HuH-7 (cell line): ENCODE measurements around the gene TTF2.
"Not testable (repeated sequence)": the region's sequence is repeated elsewhere in the genome, so short reads cannot be mapped to it uniquely, and the experiment has no call there.

Source experiments
- DNase-seq: peaks from one replicate; pipeline ENCODE4 v3.0.0; 2011; ENCODE audit warnings: low spot score

The TTF2 gene

DNA sequence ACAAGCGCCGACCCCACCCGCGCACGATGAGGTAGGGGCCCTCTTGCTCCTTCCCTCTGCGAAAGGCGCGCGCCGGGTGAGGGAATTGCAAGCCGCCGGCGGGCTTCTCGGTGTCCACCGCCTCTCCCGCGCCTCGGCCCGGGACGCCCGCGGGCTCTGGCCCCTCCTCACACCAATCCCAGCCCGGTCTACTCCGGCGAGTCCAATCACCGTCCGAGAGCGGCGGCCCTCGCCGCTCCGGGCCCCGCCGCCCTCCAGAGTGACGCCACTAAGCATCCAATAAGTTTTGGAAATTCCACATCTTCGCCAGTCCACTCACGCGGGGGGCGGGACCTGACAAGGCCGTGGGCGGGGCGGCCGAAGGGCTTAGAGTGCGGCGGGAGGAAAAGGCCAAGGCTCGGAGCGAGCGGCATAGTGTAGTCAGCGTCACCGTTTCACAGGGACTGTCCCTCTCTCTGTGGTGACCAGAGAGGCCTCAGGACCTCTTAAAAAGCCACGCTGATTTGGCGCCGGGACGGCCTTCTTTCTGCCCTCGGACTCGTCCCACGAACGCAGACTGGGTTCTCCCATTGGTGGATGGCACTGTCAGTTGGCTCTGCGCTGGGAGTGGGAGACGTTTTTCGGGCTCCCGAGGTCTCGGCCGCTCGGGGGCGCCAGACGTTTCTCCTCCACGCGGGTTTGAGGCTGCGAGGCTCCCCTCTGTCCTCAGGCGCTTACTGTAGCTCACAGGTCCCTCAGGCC lies 61.6 kb downstream of the TTF2 start, which contains the start of gene TRIM45:
TSS of gene TRIM45 (minus strand) at position 161 of the 741 bp plus-strand sequence. CDS start 548 bp downstream, outside the sequence.
- peak; percentile 91 for DNase-seq

DNA sequence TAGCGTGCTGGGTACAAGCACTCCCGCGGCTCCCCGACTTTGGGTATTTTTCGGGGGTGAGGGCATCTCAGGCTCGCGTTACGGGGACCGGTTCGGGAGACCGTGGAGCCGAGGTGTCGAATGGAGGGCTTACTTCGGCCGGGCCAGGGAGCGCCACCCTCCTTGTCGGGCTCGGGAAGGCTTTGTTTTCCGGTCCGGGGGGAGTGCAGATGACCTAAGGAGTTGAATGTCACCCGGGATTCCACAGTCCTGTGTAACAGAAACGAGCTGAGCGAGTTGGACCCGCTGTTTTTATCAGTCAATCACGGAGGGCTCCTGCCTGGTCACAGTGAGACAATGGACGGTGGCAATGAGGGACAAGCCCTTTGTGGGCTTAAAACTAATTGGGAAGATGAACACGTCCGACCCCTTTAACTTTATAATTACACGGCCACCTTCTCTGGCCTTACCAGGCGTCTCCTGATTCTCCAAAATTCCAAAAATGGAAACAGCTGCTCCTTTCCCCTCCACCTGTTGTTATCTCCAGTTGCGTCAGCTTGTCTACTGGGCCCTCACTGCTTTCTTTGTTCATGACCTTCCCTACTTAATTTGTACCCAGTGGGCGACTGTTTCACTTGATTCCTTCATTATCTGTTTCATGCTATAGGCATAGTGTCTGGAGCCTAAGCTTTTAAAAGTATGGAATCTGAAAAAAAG lies 62.4 kb downstream of the TTF2 start:
- DNase-seq: no peak

DNA sequence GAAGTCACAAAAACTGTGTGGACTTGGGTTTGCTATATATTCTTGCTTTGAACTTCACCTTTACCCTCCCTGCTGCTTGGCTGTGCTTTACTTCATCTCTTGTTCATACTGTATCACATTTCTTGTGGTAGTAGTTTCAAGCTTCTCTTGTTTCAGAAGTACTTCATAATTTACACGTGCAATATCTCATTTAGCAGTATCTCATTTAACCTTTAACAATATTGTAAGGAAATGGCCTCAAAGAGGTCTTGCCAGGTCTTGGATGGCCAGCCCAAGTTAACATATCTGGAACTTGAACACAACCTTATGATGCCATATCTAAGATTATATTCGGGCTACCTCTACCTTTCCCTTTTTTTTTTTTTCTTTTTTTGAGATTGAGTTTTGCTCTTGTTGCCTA lies 63.1 kb downstream of the TTF2 start:
- no peak for DNase-seq

DNA sequence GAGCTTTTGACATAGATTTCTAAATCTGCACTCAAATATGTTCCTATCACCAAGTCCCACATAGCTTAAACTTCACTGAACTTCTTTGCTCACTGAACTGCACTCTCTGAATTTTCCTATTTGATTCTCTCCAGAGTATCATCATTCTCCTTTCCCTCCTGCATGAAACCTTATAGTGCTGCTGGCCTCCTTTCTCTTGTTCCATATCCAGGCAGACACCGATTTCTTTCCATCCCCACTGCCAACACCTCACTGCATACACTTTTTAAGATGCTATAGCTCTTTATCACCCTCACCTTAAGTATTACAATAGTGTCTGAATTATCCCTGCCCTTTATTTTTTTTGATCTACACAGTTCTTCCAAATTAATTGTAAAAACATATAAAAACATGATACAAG lies 64.5 kb downstream of the TTF2 start:
- no peak for DNase-seq

DNA sequence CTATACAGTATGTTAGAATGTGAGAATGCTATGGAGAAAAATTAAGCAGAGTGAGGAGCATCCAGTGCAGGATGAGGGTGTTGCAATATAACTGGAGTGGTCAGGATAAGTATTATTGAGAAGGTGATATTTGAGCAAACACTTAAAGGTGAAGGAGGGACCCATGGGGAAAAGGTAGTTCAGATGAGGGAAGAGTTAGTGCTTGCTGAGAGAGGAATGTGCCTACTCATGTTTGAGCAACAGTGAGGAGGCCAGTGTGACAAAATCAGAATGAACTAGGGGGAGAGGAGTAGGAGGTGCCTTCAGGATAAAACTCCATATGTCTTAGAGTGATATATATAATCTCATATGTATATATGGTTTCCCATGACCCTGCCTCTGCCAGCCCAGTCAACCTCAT lies 67.7 kb downstream of the TTF2 start:
- no peak for DNase-seq

DNA sequence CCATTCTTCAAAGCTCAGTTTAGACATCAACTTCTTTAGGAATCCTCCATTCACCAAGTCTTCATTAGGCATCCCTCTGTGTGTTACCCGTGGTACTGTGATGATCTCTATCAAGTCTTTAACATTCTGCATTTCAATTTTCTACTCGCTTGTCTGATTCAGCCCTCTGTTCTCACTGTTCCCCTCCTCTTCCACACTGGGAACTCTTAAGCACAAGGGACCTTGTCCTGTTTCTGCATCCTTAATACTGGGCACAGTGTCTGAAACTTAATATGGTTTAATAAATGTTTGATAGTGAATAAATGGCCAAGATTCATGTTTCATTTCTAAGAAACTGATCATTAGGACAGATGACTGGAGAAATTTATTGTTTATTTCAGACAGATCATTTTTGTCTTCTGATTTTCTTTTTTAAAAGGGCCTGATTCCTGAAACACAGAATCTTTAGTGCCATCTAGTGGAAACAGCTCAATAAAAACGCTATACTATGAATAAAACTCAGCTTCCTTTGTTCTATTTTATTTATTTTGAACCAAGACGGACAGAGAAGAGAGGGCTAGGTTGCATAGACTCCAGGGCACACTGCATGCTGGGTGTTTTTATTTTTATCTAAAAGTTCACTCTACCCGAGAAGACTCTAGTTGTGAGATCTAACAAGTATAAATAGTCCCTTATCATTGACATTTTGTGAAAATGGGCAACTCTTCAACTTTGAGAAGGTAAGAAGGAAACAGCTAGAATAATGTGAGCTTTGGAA lies 68.4 kb downstream of the TTF2 start:
- no peak for DNase-seq

DNA sequence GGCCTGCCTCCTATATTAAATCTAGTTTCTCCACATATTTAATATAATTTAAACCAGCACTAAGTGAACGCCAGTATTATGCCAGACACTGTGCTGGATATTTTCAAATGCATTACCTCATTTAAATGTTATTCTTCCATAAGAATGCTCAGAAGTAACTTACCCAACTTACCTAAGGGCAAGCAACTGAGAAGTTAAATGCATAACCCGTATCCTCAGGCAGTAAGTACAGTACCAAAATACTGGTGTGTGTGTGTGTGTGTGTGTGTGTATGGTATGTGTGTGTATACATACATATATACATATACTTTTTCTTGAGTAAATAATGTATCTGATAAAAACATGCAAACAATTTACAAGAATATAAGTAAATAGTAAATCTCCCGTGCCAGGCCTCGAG lies 70.4 kb downstream of the TTF2 start:
- no peak for DNase-seq

DNA sequence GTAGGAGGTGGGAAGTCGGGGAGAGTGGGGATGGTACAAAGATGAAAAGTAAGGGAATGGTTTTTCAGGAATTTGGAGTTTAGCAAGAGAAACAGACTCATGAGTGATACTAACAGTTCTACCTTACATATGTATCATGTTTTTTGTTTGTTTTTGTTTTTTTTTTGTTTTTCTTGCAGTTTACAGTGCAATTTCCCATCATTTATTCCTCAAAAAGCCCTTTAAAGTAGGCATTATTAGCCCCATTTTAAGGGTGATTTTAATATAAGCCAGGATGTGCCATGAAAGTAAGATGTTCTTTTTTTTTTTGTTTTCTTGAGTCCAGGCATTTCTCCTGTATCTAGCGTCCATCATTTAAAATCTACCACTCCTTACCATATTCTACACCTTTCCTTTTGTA lies 75.2 kb downstream of the TTF2 start:
- DNase-seq: no peak

DNA sequence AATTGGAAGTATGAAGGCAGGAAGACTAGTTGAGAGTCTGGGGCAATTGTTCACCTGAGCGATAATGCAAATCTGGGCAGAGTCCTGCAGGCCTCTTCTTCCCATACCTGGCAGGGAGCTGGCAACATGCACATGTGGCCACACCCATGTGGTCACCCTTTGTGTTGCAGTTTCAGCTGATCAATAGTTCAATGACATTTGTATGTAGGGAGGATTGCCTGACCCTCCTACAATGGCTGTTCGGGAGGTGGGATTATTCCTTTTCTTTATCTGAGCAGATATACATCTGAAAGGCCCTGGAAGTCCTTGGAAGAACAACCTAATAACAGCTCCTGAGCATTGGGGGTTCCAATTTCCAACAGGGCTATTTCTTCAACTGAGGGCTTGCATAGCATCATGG lies 76.6 kb downstream of the TTF2 start:
- no peak for DNase-seq

DNA sequence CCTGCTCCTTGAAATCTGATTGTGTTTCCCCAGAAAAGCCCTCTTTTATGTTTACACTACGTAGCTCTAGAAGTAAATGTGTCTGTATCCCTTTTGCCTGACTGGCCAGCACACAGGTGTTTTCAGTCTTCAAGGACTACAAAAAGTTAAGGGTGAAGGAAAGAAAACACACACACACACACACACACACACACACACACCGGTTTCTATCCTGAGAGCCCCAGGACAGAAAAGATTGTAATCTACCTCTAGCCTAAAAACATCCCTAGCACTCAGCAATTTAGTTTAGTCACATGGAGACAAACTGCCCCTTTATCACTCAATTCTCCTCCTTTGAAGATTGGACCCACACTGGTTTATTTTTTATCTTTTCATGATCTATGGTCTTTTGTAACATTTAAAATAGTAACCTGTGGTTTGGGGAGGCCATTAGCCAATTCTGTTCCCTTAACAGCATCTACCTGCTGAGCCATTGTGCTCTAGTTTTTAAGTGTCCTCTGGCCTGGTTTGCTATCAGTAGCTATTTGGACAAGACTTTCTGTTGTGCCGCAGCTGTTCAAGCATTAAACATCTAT lies 77.2 kb downstream of the TTF2 start:
- DNase-seq: no peak

DNA sequence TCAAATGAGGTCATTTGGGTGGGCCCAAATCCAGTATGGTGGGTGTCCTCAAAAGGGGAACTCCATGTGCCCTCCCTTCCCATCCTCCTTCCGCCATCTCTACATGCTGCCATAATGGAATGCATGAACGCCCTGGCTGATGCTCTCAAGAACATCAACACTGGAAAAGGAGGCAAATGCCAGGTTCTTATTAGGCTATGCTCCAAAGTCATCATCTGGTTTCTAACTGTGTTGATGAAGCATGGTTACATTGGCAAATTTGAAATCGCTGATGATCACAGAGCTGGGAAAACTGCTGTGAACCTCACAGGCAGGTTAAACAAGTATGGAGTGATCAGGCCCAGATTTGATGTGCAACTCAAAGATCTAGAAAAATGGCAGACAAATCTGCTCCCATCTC lies 78.0 kb downstream of the TTF2 start:
- no peak for DNase-seq

DNA sequence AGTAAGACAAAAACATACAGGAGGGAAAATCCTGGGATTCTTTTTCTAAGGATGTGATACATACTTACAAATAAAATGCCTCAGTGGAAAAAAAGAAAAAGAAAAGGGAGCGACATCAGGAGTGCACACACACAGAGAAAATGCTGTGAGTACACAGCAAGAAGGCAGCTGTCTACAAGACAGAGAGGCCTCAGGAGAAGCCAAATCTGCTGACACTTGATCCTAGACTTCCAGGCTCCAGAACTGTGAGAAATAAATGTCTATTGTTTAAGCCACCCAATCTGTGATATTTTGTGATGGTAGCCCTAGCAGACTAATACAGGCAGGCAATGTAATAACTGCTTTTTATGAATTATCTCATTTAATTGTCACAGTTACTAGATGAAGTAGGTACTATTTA lies 78.4 kb downstream of the TTF2 start:
- DNase-seq: no peak

DNA sequence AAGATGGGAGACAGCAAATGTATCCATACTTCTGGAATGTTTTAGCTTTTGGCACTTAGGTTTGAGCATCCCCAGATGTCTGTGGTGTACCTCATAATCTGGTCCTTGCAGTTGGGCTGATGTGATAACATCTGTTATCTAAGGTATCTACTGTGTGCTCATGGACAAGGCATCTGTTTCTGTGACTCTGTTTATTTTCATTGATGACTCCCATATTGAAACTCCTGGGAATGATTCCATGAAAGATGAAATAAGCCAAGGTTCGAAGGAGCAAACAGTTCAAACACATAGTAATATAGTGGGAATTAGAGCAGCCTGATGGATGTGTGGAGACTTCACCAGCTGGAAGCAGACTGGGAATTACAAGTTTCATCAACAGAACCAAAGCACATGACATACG lies 82.1 kb downstream of the TTF2 start:
- DNase-seq: no peak

DNA sequence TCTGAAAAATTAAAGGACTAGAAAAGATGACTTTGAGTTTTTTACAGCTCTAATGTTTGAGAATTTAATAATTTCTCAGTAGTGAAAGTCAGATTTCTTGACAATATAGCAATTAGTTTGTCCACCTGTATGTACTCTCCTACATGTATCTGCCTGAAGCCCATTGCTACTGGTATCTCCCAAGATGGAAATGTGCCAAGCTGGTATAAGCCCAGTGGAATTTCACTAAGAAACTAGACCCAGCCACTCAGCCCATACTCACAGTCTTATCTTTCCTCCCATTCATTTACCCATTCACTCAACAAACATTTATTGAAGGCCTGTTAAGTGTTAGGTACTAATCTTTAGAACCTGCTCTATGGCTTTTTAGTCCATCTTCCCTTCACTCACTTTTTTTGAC lies 83.0 kb downstream of the TTF2 start:
- no peak for DNase-seq

DNA sequence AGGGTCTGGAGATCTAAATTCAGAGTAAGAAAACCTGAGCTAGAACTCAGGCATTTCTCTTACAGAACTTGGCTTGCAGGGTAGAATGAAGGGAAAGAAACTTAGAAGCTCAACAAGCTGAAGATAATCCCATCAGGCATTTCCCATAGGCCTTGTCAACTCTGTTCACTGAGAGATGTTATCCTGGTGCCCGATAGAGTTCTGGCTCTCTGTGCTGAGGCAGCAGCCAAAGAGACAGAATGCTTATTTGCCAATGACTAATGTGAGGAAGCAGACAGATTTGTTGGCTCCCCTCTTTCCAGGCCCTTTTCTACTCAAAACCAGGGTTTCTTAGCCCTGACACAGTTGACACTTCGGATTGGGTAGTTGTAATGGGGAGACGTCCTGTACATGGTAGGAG lies 83.7 kb downstream of the TTF2 start:
- no peak for DNase-seq

DNA sequence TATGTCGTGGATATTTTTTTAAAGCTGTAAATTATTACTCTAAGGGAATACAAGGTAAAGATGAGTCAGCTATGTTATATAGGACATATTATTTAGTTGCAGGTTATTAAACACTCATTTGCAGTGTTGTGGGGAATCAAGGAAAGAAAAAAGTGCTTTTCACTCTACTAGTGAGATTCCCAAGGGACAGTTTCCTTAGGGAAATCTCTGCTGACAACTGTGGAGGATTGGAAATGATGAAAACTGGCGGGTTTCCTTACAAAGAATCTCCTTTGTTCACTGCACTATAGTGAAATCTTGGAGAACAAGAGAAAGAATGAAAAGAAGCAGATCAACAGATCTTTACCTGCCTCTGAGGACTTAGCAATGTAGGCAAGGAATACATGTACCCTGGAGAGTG lies 85.9 kb downstream of the TTF2 start:
- no peak for DNase-seq

DNA sequence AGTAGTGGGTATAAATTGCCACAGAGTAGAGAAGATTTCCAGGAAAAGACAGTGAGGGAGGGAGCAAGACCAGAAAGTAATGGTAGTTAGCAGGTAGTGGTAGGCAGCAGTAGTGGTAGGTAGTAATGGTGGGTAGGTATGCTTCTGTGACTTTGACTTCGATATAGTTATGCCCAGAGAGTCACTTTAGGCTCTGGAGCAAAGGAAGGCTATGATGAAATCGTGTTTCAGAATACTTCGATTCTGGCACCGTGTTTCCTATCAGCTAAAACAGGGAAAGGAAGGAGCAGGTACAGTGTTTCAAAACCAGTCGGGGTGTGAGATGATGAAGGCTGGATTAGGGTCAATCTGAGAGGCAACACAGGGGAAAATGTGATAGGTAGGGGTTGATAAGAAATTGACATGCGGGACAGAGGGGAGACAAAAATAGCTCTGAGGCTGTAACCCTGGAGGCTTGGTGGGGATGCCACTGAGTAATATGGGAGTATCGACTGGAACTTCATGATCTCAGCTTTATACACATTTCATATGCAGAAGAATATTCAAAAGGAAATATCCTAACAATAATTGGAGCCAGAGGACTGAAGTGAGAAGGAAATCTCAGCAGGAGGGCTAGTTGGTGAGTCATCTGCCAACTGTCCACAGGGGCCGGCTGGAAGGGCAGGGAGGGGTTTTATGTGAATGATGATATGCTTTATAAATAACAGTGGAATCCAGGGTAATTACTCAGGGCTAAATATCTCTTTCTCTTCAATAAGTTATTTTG lies 86.6 kb downstream of the TTF2 start:
- no peak for DNase-seq

DNA sequence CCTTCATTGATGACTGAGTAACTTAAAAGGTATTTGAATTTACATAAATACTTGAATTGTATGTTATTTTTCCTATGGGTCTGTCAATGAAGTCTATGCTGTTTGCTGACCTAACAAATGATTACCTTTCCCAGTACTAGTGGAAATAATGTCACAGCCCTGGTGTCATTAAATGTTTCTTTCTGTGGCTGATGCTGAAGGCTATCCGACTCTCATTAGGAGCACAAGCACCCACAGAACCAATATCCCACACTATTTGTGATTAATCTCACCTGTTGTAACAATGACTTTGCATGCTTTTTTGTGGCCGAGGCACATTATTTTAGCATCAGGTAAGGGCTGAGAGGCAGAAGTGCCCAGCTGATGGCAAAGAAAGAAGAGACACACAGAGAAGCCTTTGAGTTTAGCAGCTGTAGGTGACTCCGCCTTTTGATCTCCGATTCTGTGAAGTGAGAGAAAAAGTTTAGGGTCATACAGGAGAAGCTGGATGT lies 87.3 kb downstream of the TTF2 start:
- DNase-seq: no peak

DNA sequence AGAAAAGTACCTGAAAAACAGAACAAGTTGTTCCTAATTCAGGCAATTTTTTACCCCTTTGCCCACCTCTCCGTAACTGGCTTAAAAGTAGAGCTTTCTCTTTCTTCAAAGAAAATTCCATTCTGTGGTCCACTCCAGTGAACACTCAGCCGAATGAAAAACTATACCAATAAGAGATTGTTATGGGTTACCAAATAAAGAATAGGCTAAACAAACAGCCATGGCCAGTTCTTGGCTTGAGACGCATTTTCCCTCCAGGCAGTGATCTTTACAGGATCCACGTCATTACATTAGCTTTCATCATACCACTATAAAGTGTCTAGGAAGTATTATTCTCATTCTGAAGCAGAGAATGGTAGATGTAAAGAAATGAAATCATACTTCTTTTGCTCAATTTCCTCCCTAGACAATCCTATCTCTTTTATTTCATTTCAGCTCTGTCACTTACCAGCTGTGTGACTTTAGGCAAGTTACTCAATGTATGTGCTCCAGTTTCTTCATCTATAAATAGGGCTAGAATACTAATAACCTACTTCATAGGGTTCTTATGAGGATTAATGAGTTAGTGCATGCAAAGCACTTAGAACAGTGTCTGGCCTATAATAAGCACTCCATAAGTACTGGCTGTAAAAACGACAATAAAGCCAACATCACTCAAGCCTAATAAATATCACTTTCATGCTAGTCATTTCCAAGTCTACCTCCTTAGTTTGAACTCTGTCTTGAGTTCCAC lies 87.9 kb downstream of the TTF2 start:
- no peak for DNase-seq

DNA sequence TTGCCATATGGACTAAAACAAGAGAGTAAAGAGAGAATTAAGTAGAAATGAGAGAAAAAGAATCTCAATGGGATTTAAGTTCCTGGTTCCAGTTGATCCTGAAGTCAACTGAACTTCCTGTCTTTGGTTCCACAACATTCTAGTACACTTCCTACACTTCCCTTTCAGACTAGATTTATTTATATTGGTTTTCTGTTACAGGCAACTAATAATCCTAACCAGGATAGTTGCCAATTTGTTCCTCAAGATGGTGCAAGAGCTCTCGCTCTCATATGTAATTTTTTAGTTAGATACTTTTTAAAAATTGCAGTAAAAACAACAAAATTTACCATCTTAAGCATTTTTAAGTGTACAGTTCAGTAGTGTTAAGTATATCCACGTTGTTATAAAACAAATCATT lies 90.2 kb downstream of the TTF2 start:
- DNase-seq: no peak

DNA sequence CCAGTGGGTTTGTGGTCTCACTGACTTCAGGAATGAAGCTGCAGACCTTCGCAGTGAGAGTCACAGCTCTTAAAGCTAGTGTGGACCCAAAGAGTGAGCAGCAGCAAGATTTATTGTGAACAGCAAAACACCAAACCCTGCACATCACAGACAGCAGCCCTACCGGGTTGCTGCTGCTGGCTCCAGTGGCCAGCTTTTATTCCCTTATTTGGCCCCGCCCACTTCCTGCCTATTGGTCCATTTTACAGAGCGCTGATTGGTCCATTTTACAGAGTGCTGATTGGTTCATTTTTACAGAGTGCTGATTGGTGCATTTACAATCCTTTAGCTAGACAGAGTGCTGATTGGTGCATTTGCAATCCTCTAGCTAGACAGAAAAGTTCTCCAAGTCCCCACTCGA lies 91.2 kb downstream of the TTF2 start:
- not testable (repeated sequence) for DNase-seq
